ENCODE data around the gene KDM7A. TPM values are rescaled to one million over a fixed set of nuclear protein-coding genes. Genes with fewer than 3 reads are reported as not detected.
"Not testable (repeated sequence)": the region's sequence is repeated elsewhere in the genome, so short reads cannot be mapped to it uniquely, and the experiment has no call there.

The KDM7A gene
- total RNA-seq, 1 donor from 2014 or later = 11.3 TPM

DNA sequence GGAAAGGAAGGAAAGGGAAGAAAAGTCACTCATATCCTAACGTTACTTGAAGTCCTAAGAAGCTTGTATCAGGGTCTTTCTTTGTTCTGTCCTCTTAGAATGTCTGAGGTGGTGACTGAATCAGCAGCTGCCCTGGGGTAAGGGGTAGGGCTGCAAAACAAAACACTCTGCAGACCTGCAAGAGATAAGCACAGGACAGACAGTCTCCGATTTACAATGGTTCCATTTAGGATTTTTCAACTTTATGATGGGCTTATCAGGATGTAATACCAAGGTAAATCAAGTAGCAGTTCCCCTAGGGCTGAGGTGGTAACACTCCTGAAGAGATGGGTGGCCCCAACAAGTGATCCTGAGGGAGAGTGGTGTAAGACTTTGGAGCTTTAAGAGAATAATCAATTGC is 16.5 kb downstream of the KDM7A start:
- DNase-seq (ENCODE audit: low spot score) = no peak

- no peak for DNase-seq (ENCODE audit: low spot score)
Measured at GRCh38 chr7:140159497-140159896, 17.3 kb downstream of the KDM7A start.

GRCh38 chr7:140156460-140157080 is 20.2 kb downstream of the KDM7A start:
- no peak for DNase-seq (ENCODE audit: low spot score)

GRCh38 chr7:140155428-140155827 is 21.4 kb downstream of the KDM7A start:
- DNase-seq (ENCODE audit: low spot score) = no peak

DNA sequence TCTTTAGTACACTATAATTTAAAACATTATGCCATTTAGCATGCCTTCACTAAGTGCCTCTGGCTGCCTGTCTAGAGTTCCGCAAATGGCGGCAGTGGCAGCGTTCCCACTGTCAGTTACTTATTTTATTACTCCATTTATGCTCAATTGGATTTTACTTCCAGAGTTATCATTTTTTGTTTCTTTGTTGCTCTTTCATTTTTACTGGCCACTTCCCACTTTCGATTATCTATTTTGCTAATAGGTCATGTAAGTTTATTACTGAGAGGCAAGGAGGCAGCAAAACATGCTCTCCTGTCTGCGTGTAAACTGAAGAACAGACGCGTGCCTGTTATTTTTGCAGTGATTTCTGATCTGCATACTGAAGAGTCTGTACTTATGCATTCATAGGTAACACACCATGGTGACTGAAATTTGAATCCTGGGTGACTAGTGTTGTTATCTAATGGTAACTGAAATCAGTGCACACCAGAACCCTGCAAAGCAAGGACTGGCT is 23.1 kb downstream of the KDM7A start:
- no peak for DNase-seq (ENCODE audit: low spot score)

DNA sequence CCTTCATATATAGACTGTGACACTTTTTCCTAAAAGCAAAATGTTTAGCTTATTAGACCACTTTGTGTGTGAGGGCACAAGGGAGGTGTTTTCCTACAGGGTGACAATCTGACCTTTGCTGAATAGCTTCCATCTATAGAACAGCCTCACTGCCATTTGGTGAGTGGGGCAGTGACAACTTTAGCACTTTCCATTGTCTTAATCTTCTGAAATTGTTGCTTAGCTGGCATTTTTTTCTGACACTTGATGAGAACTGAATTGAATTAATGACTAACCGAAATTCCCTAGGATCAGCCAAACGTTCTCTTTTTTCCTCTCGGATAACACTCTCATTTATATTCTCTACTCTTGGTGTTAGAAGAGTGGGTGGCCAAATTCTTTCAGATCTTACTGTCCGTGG is 30.2 kb downstream of the KDM7A start:
- no peak for DNase-seq (ENCODE audit: low spot score)

GRCh38 chr7:140145709-140146108 is 31.1 kb downstream of the KDM7A start:
- DNase-seq (ENCODE audit: low spot score) = no peak

GRCh38 chr7:140144821-140145220 is 32.0 kb downstream of the KDM7A start:
- no peak for DNase-seq (ENCODE audit: low spot score)

DNA sequence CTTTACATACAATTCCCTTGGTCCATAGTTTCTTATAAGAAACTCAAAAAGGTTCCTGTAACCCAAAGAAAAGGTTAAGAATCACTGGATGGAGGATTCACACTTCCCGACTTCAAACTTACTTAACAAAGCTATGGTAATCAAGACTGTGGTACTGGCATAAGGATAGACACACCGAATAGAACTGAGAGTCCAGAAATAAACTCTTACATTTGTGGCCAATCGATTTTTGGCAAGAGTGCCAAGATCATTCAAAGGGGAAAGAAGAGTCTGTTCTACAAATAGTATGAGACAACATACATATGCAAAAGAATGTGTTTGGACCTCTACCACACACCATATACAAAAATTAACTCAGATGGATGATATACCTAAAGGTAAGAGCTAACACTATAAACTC is 32.8 kb downstream of the KDM7A start:
- no peak for DNase-seq (ENCODE audit: low spot score)

- DNase-seq (ENCODE audit: low spot score) = no peak
Measured at GRCh38 chr7:140142031-140142430, 34.8 kb downstream of the KDM7A start.

GRCh38 chr7:140141256-140141655 is 35.5 kb downstream of the KDM7A start:
- no peak for DNase-seq (ENCODE audit: low spot score)

DNA sequence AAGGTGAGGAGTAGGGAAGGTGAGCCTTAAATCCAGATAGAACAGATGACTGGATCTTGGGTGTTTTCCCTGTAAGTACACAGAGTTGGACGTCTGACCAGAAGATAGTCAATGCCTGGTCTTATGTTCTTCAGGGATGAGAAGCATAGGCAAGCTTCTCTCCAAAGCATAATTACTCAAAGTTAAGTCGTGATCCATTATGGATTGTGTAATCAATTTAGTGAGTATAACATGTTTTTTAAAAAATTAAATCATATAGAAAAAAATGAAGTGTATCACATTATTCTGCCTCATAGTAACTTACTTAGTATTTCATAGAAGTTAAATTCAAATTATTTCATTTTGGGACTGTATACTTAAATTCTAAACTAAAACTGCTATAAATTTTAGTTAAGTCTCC is 39.7 kb downstream of the KDM7A start:
- DNase-seq (ENCODE audit: low spot score) = no peak

DNA sequence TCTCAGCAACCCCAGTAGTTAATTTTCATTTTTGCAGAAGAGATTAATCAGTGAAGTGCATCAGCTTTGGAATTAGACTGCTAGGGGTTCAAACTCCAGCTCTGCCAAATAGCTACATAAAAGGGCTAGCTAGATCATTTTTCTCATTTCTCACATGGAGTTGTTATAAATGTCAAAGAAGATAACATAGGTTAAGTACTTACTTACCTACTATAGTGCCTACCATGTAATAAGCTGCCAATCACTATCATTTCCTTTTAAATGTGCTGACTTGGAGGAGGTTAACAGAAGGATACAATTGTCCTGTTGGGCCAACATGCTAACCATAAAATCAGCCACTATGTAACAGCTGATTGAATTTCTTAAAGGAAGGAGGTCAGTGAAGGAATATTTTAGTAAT is 40.7 kb downstream of the KDM7A start:
- no peak for DNase-seq (ENCODE audit: low spot score)

DNA sequence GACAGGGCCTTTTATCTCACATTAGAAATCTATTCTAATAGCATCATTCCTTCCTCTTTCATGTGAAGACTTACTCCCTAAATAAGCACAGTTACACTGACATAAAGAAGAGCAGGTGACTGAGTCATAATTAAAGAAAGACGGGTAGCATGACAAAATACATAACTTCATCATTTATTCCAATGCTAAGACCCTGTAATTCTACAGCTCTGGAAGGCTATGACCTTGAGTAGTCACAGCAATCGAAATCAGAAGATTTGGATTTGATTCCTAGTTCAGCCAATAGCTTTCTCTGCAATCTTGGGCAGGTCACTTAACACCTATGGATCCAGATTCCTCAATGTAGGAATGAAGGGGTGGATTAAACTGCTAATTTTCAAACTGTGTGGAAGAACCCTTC is 42.7 kb downstream of the KDM7A start:
- DNase-seq (ENCODE audit: low spot score) = no peak

DNA sequence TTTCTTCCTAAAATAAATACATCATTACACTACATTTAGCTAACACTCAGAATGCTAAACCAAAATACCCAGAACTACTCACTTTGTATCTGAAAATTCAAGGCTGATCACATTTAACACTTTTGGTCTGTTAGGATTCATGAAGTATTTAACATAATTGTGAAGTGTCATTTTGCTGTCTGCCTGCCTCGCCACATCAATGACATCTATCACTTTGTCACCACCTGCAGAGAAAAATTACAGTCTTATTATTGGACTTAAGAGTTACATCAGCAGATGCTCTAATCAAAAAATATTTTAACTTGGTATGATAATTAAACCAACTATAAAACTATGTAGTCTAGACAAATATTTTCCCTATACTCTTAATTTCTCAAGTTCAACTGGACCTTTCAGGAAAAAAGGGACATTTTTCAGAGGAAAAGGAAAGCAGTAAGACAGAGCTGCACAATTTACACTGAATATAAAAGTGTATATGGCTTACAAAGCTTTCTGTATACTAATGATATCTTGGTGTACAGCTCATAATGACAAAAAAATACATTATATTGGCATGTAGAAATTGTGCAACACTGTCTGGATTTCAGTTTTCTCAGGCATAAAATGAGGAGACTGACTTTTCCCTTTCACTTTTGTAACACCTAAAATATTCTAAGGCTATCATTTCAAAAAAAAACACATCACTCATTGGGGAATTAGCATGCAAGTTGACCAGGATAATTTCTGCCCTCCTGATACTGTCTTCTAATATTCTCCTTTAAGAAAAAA is 49.2 kb downstream of the KDM7A start:
- DNase-seq (ENCODE audit: low spot score) = no peak

DNA sequence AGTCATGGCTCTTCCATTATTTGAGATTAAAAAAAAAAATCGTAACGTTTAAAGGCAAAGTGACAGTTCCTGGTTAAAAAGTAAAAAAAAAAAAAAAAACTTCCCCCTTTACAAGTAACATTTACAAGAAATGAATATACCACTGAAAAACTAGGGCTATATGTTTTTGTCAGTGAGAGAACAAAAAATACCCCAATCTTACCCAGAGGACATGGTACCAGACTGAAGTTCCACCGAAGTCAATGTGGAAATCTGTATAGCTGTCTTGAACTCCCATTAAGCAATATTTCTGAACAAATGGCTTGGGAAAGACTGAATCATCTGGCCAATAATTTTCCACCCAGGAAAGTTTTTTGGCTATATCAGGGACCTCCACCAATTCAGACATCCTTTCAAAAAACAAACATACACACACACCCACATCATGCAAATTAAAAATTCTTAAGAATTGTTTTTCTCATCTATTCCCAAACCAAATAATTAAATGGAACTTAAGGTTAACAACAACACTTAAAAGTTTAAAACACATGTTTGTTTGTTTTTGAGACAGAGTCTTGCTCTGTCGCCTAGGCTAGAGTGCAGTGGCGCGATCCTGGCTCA is 50.2 kb downstream of the KDM7A start:
- DNase-seq (ENCODE audit: low spot score) = no peak

- DNase-seq (ENCODE audit: low spot score) = no peak
Measured at GRCh38 chr7:140122965-140123364, 53.8 kb downstream of the KDM7A start.

DNA sequence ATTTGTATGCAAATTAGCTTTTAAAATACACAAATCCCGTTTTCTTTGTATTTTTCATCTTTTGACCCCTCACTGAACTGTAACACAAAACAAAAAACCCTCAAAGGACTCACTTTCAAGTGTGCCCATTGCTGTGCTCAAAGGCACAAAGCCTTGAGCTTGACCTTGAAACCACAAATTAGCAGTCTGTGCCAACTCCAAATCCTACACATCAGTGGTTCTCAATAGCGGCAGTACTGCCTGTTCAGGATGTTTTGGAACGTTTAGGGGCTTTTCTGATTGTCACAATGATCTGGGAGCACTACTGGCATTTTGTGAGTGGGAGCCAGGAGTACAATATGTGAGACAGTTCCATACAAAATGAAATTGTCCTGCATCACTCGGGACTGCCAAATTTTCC is 55.5 kb downstream of the KDM7A start:
- no peak for DNase-seq (ENCODE audit: low spot score)

GRCh38 chr7:140114817-140115216 is 62.0 kb downstream of the KDM7A start:
- not testable (repeated sequence) for DNase-seq (ENCODE audit: low spot score)

DNA sequence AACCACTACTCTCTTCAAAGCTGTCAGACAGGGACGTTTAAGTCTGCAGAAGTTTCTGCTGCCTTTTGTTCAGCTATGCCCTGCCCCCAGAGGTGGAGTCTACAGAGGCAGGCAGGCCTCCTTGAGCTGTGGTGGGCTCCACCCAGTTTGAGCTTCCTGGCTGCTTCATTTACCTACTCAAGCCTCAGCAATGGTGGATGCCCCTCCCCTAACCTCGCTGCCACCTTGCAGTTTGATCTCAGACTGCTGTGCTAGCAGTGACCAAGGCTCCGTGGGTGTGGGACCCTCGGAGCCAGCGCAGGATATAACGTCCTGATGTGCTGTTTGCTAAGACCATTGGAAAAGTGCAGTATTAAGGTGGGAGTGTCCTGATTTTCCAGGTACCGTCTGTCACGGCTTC is 68.0 kb downstream of the KDM7A start:
- DNase-seq (ENCODE audit: low spot score) = not testable (repeated sequence)

- no peak for DNase-seq (ENCODE audit: low spot score)
Measured at GRCh38 chr7:140096459-140096858, 80.3 kb downstream of the KDM7A start.

GRCh38 chr7:140093375-140093774 is 83.4 kb downstream of the KDM7A start:
- no peak for DNase-seq (ENCODE audit: low spot score)

DNA sequence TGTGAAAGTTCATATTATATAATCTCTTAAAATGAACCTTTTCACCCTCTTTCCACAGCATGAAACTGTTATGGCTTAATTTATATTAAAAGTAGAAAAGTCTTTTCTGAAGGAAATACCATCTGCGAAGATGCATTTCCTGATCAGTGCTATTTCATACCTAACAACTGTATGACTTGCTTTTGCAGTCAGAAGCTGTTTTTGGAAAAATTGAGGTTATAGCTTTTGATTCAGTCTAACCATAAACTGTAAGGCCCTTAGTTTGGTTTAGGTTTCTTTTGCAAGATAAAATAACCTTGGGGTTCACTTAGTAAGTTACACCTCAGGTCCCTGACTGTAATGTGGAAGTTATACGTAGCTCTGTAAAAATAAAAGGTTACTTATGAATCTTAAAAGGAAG is 91.3 kb downstream of the KDM7A start:
- DNase-seq (ENCODE audit: low spot score) = no peak
